ENCODE measurements around the gene IL19. TPM values are rescaled to one million over a fixed set of nuclear protein-coding genes. Genes with fewer than 3 reads are reported as not detected.

The IL19 gene
- total and polyA plus RNA-seq, 2 of the 13 experiments (the other 11 are each of a cell fraction or from before 2014, with no cell fraction given) = not detected

GRCh38 chr1:206856674-206857464 is 86.3 kb downstream of the IL19 start:
- Histone ChIP-seq H3K27ac (ENCODE audit: extremely low read length, insufficient read depth, low read length) (no peak overlapping the region), H2AFZ (ENCODE audit: low read length) (no peak overlapping the region), H3K9ac (ENCODE audit: insufficient read depth, low read depth, low read length) (no peak overlapping the region), H3K79me2 (ENCODE audit: insufficient read depth, low read length) (no peaks in the 10 kb centered on the region), H3K4me3 (replicated peaks in 1 of 3; ENCODE audit: insufficient read depth in 1 of 3, low read depth in 2 of 3, low read length in 3 of 3) (no peak overlapping the region), H3K9me3 (ENCODE audit: low read length) (no peaks in the 10 kb centered on the region; the same call in 1 of the 2 replicates), H3K4me1 (ENCODE audit: insufficient read depth, low read length) (no peaks in the 10 kb centered on the region), H3K27me3 (ENCODE audit: control insufficient read depth in 1 of 2, insufficient read depth in 2 of 2, low read length in 2 of 2) (peaks cover 0 to 3% of the 10 kb centered on the region in 2 experiments; a peak in 2 of 5 replicates), H4K20me1 (ENCODE audit: insufficient read depth, low read length) (no peaks in the 10 kb centered on the region), H3K36me3 (replicated peaks in 1 of 2; ENCODE audit: control insufficient read depth in 1 of 2, insufficient read depth in 2 of 2, low read length in 2 of 2) (no peaks in the 10 kb centered on the region), H3K4me2 (ENCODE audit: low read depth, low read length) (no peak overlapping the region)
- TF ChIP-seq ZBTB46 (CRISPR knock-in tag; IDR thresholded peaks at IDR 0.05; ENCODE audit: borderline replicate concordance) (no peak), HNRNPLL (IDR thresholded peaks at IDR 0.05; ENCODE audit: low read depth, low read length, poor library complexity, severe bottlenecking) (no peak), PITX1 (CRISPR knock-in tag; IDR thresholded peaks at IDR 0.05) (no peak), ZNF160 (CRISPR knock-in tag; IDR thresholded peaks at IDR 0.05) (no peak), ZNF354B (CRISPR knock-in tag; IDR thresholded peaks at IDR 0.05) (no peak), NFYB (CRISPR knock-in tag; IDR thresholded peaks at IDR 0.05) (no peak), ZNF121 (CRISPR knock-in tag; IDR thresholded peaks at IDR 0.05) (peak; percentile 95), POLR2A (IDR thresholded peaks at IDR 0.05; ENCODE audit: insufficient read depth in 1 of 2, low read depth in 2 of 2, low read length in 2 of 2) (no peak), JARID2 (CRISPR knock-in tag; IDR thresholded peaks at IDR 0.05; ENCODE audit: insufficient replicate concordance) (no peak)
- TF ChIP-seq, protein P1, sequence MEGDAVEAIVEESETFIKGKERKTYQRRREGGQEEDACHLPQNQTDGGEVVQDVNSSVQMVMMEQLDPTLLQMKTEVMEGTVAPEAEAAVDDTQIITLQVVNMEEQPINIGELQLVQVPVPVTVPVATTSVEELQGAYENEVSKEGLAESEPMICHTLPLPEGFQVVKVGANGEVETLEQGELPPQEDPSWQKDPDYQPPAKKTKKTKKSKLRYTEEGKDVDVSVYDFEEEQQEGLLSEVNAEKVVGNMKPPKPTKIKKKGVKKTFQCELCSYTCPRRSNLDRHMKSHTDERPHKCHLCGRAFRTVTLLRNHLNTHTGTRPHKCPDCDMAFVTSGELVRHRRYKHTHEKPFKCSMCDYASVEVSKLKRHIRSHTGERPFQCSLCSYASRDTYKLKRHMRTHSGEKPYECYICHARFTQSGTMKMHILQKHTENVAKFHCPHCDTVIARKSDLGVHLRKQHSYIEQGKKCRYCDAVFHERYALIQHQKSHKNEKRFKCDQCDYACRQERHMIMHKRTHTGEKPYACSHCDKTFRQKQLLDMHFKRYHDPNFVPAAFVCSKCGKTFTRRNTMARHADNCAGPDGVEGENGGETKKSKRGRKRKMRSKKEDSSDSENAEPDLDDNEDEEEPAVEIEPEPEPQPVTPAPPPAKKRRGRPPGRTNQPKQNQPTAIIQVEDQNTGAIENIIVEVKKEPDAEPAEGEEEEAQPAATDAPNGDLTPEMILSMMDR (CRISPR knock-in tag; IDR thresholded peaks at IDR 0.05) = peak; percentile 20; the same call in 1 of the 2 replicates
- CTCF ChIA-PET (ENCODE audit: low intra/inter-chr PET ratio, low total read pairs) = interaction anchor here (0.7 to 1.4 kb wide), 2 partner anchors 122 to 126 kb away, joined by 3 to 4 read pairs; no protein-coding TSS in a partner anchor
- in situ Hi-C loops (cut with HindIII; ENCODE audit: extremely low pct_ligation_motif_present, low pct_unique_long_range_greater_than_20kb) (no loop called here), intact Hi-C loops (cut with micrococcal nuclease; ENCODE audit: unreplicated experiment) (no loop called here)
- BruUV-seq (replicated peaks) = no TSS peak
- POLR2A ChIA-PET = no interaction called here
- peak; percentile 77 for ATAC-seq
- WGBS (ENCODE audit: low lambda C conversion rate) = 17% methylated on average over 5 of the region's 5 CpGs
- peak; percentile 5 for DNase-seq (ENCODE audit: low spot score)
- FAIRE-seq = no peak
